HG02678 (cell line): ENCODE data around the gene FRZB.

Source experiments
- ATAC-seq: cut with Tn5 transposase; IDR thresholded peaks from one replicate; pipeline ENCODE4 v1.9.1; 2021; ENCODE audit warnings: mild to moderate bottlenecking, moderate library complexity; ENCODE audit not compliant: unreplicated experiment

The FRZB gene

GRCh38 chr2:182845794-182846417 is 20.5 kb downstream of the FRZB start:
- no peak for ATAC-seq

GRCh38 chr2:182836451-182836850 is 30.0 kb downstream of the FRZB start:
- ATAC-seq: no peak

- no peak for ATAC-seq
Observed at GRCh38 chr2:182834293-182834692, 32.1 kb downstream of the FRZB start.

- no peak for ATAC-seq
Observed at GRCh38 chr2:182833084-182833854, 33.2 kb downstream of the FRZB start.

- ATAC-seq: no peak
Observed at GRCh38 chr2:182831921-182832320, 34.5 kb downstream of the FRZB start.

- ATAC-seq: no peak
Observed at GRCh38 chr2:182831101-182831500, 35.3 kb downstream of the FRZB start.

- ATAC-seq: no peak
Observed at GRCh38 chr2:182827182-182827879, 39.1 kb downstream of the FRZB start.

- no peak for ATAC-seq
Observed at GRCh38 chr2:182826496-182826895, 39.9 kb downstream of the FRZB start.

- ATAC-seq: no peak
Observed at GRCh38 chr2:182826064-182826463, 40.4 kb downstream of the FRZB start.

- ATAC-seq: no peak
Observed at GRCh38 chr2:182824767-182825158, 41.7 kb downstream of the FRZB start.

GRCh38 chr2:182824056-182824766 is 42.2 kb downstream of the FRZB start:
- ATAC-seq: no peak

- no peak for ATAC-seq
Observed at GRCh38 chr2:182822733-182823132, 43.7 kb downstream of the FRZB start.

- ATAC-seq: no peak
Observed at GRCh38 chr2:182821182-182821581, 45.3 kb downstream of the FRZB start.

GRCh38 chr2:182819412-182819811 is 47.0 kb downstream of the FRZB start:
- no peak for ATAC-seq

GRCh38 chr2:182818925-182819324 is 47.5 kb downstream of the FRZB start:
- no peak for ATAC-seq

GRCh38 chr2:182818501-182818900 is 47.9 kb downstream of the FRZB start:
- no peak for ATAC-seq

GRCh38 chr2:182817558-182817957 is 48.9 kb downstream of the FRZB start:
- no peak for ATAC-seq

- no peak for ATAC-seq
Observed at GRCh38 chr2:182816866-182817265, 49.6 kb downstream of the FRZB start.

GRCh38 chr2:182814804-182815203 is 51.6 kb downstream of the FRZB start:
- ATAC-seq: no peak

GRCh38 chr2:182814380-182814779 is 52.1 kb downstream of the FRZB start:
- no peak for ATAC-seq

- no peak for ATAC-seq
Observed at GRCh38 chr2:182810087-182810486, 56.4 kb downstream of the FRZB start.
